GM12891 (cell line): ENCODE data around the gene FUT6.

ENCODE experiments used
- PAX5 ChIP-seq: IDR thresholded peaks from 2 replicates; pipeline ENCODE4 v1.6.1; 2011; ENCODE audit warnings: low read length, moderate library complexity, mild to moderate bottlenecking; ENCODE audit not compliant: insufficient read depth, severe bottlenecking
- POLR2A ChIP-seq: IDR thresholded peaks from 2 replicates; pipeline ENCODE4 v1.6.1; 2011; ENCODE audit warnings: low read depth, low read length, control low read depth
- POLR2AphosphoS5 ChIP-seq: IDR thresholded peaks from 2 replicates; pipeline ENCODE4 v1.6.1; 2011; ENCODE audit warnings: low read depth, low read length, control low read depth
- POU2F2 ChIP-seq: IDR thresholded peaks from 2 replicates; pipeline ENCODE4 v1.6.1; 2011; ENCODE audit warnings: low read depth, mild to moderate bottlenecking, control low read depth, low read length, moderate library complexity
- TAF1 ChIP-seq: IDR thresholded peaks from 2 replicates; pipeline ENCODE4 v1.6.1; 2011; ENCODE audit warnings: low read depth, low read length, control low read depth

- no peak for TF ChIP-seq POLR2A
- no peak for TF ChIP-seq POLR2AphosphoS5
- TF ChIP-seq TAF1, result no peak
- no peak for TF ChIP-seq POU2F2
- TF ChIP-seq PAX5, result no peak
These were observed 10.7 kb upstream of the FUT6 start for GRCh38 chr19:5850189-5850588.
